T-helper 2 cell treated with Interferon-gamma antibody and Interleukin-4, amounts not matched to agents 100 ng/mL and 5 ng/mL, for 36 hours (primary cell): ENCODE measurements around the gene PTPRD. TPM values are rescaled to one million over a fixed set of nuclear protein-coding genes. Genes with fewer than 3 reads are reported as not detected.

Experiments used
- intact Hi-C: fragments of 100-400 bp; cut with micrococcal nuclease; formaldehyde crosslinking; loops from one replicate; pipeline ENCODE4 v1.15.1; 2023
- total RNA-seq: library from RNA; stranded (reverse); gene quantifications from 2 replicates; pipeline ENCODE4 v1.2.3, GENCODE V29; 2022

The PTPRD gene
- total RNA-seq, 1 donor from 2014 or later, result not detected

- intact Hi-C loops, result no loop called here
Measured at GRCh38 chr9:9774471-9774870, 838.3 kb downstream of the PTPRD start.

GRCh38 chr9:9771314-9771713, 841.5 kb downstream of the PTPRD start:
- intact Hi-C loops, result no loop called here

GRCh38 chr9:9764821-9765220, 848.0 kb downstream of the PTPRD start:
- intact Hi-C loops, result no loop called here

- intact Hi-C loops, result no loop called here
Measured at GRCh38 chr9:9754186-9754585, 858.6 kb downstream of the PTPRD start.

- intact Hi-C loops, result no loop called here
Measured at GRCh38 chr9:9753266-9753665, 859.5 kb downstream of the PTPRD start.

- intact Hi-C loops, result no loop called here
Measured at GRCh38 chr9:9752722-9753121, 860.1 kb downstream of the PTPRD start.

- intact Hi-C loops, result no loop called here
Measured at GRCh38 chr9:9751996-9752395, 860.8 kb downstream of the PTPRD start.

- intact Hi-C loops, result no loop called here
Measured at GRCh38 chr9:9750719-9751118, 862.1 kb downstream of the PTPRD start.

GRCh38 chr9:9749591-9749990, 863.2 kb downstream of the PTPRD start:
- intact Hi-C loops, result no loop called here

- intact Hi-C loops, result no loop called here
Measured at GRCh38 chr9:9747787-9748186, 865.0 kb downstream of the PTPRD start.

- intact Hi-C loops, result no loop called here
Measured at GRCh38 chr9:9746826-9747225, 866.0 kb downstream of the PTPRD start.

- intact Hi-C loops, result no loop called here
Measured at GRCh38 chr9:9743822-9744221, 869.0 kb downstream of the PTPRD start.

GRCh38 chr9:9730174-9730573, 882.6 kb downstream of the PTPRD start:
- intact Hi-C loops, result no loop called here

GRCh38 chr9:9729082-9729481, 883.7 kb downstream of the PTPRD start:
- intact Hi-C loops, result no loop called here

- intact Hi-C loops, result no loop called here
Measured at GRCh38 chr9:9719373-9720112, 893.3 kb downstream of the PTPRD start.

GRCh38 chr9:9718691-9719090, 894.1 kb downstream of the PTPRD start:
- intact Hi-C loops, result no loop called here

- intact Hi-C loops, result no loop called here
Measured at GRCh38 chr9:9679433-9679832, 933.4 kb downstream of the PTPRD start.

GRCh38 chr9:9674461-9674860, 938.3 kb downstream of the PTPRD start:
- intact Hi-C loops, result no loop called here

- intact Hi-C loops, result no loop called here
Measured at GRCh38 chr9:9670454-9670853, 942.3 kb downstream of the PTPRD start.

GRCh38 chr9:9645006-9645405, 967.8 kb downstream of the PTPRD start:
- intact Hi-C loops, result no loop called here

- intact Hi-C loops, result no loop called here
Measured at GRCh38 chr9:9631284-9631683, 981.5 kb downstream of the PTPRD start.

GRCh38 chr9:9625248-9625647, 987.6 kb downstream of the PTPRD start:
- intact Hi-C loops, result no loop called here

GRCh38 chr9:9623506-9623905, 989.3 kb downstream of the PTPRD start:
- intact Hi-C loops, result no loop called here
